Keratinocyte (primary cell): Measurements from ENCODE around the gene SLFNL1. TPM values are rescaled to one million over a fixed set of nuclear protein-coding genes. Genes with fewer than 3 reads are reported as not detected.

Source experiments
- DNase-seq: peaks from one replicate; pipeline ENCODE4 v3.0.0-alpha.2; 2011; ENCODE audit warnings: low read depth, missing footprints, low spot score
- FAIRE-seq: peaks from 2 replicates; lab custom pipeline; 2011; peaks lifted over from hg19 to GRCh38; lab: Jason Lieb, UNC
- H2AFZ ChIP-seq: 2 replicates; pipeline ENCODE4 v1.6.0; 2012; ENCODE audit warnings: low read length, control low read depth, inconsistent platforms; ENCODE audit not compliant: control insufficient read depth
- H3K27ac ChIP-seq: 2 replicates; pipeline ENCODE4 v1.5.1; 2011; ENCODE audit warnings: low read length; ENCODE audit not compliant: control insufficient read depth, insufficient read depth
- H3K27me3 ChIP-seq: 3 replicates; pipeline ENCODE4 v1.6.0; 2011; ENCODE audit warnings: low read length; ENCODE audit not compliant: control insufficient read depth, insufficient read depth; ENCODE audit errors: extremely low read depth
- H3K36me3 ChIP-seq, 2 experiments: 2 replicates in 1 of 2; 3 replicates in 1 of 2; pipeline ENCODE4 v1.5.1; 2011; ENCODE audit warnings: low read length in 2 of 2, mild to moderate bottlenecking in 1 of 2; ENCODE audit not compliant: control insufficient read depth in 2 of 2, insufficient read depth in 2 of 2; ENCODE audit errors: extremely low read depth in 1 of 2
- H3K4me1 ChIP-seq: 3 replicates; pipeline ENCODE4 v1.5.1; 2011; ENCODE audit warnings: low read length; ENCODE audit not compliant: control insufficient read depth, insufficient read depth; ENCODE audit errors: extremely low read depth
- H3K4me2 ChIP-seq: 3 replicates; pipeline ENCODE4 v1.6.0; 2011; ENCODE audit warnings: low read depth, low read length; ENCODE audit not compliant: control insufficient read depth, insufficient read depth; ENCODE audit errors: extremely low read depth
- H3K4me3 ChIP-seq, 3 experiments: fragments of 200-600 bp in 1 of 3; sonication (generic) in 1 of 3; 2 replicates in 2 of 3; 3 replicates in 1 of 3; pipeline ENCODE4 v1.5.1; 2011 to 2016; ENCODE audit warnings: low read length in 3 of 3, mild to moderate bottlenecking in 3 of 3, control low read depth in 2 of 3, inconsistent platforms in 1 of 3, low read depth in 1 of 3, mixed read lengths in 1 of 3, mixed run types in 1 of 3, moderate library complexity in 1 of 3; ENCODE audit not compliant: control insufficient read depth in 2 of 3, insufficient read depth in 2 of 3; ENCODE audit errors: extremely low read depth in 1 of 3
- H3K79me2 ChIP-seq: 2 replicates; pipeline ENCODE4 v1.6.0; 2012; ENCODE audit warnings: low read length; ENCODE audit not compliant: control insufficient read depth, insufficient read depth
- H3K9ac ChIP-seq: 3 replicates; pipeline ENCODE4 v1.6.0; 2011; ENCODE audit warnings: low read length; ENCODE audit not compliant: control insufficient read depth, insufficient read depth; ENCODE audit errors: extremely low read depth
- H3K9me1 ChIP-seq: 3 replicates; pipeline ENCODE4 v1.6.0; 2011; ENCODE audit warnings: low read length; ENCODE audit not compliant: control insufficient read depth, insufficient read depth; ENCODE audit errors: extremely low read depth
- H3K9me3 ChIP-seq: 2 replicates; pipeline ENCODE4 v1.5.1; 2012; ENCODE audit warnings: low read depth, low read length; ENCODE audit not compliant: control insufficient read depth
- H4K20me1 ChIP-seq: 3 replicates; pipeline ENCODE4 v1.6.0; 2011; ENCODE audit warnings: low read length; ENCODE audit not compliant: control insufficient read depth, insufficient read depth; ENCODE audit errors: extremely low read depth
- EZH2 ChIP-seq: IDR thresholded peaks from one replicate; pipeline ENCODE4 v1.6.1; 2012; ENCODE audit warnings: inconsistent platforms, mild to moderate bottlenecking, low read length, moderate library complexity
- dilution Hi-C: fragments of 300-500 bp; cut with MboI; formaldehyde crosslinking; loops from one replicate; pipeline ENCODE4 v1.7.0; 2020; ENCODE audit warnings: low sequenced_read_pairs; ENCODE audit not compliant: extremely low pct_ligation_motif_present
- polyA plus RNA-seq, 5 experiments: library from polyadenylated mRNA; depleted of rRNA in 3 of 5; stranded (reverse) in 3 of 5; stranded (forward) in 1 of 5; unstranded in 1 of 5; fragments of >200 nt; gene quantifications; 1 replicate in 1 of 5; 2 replicates in 3 of 5; 3 replicates in 1 of 5; pipeline versions ENCODE4 v1.2.1 to v1.2.3, GENCODE V29; 2011 to 2012; ENCODE audit warnings: missing spikeins in 2 of 5, low read depth in 1 of 5, low replicate concordance in 1 of 5
- TF ChIP-seq, protein P1 (sequence below), 3 experiments: IDR thresholded peaks in 1 of 3; conservative IDR thresholded peaks in 1 of 3; optimal IDR thresholded peaks in 1 of 3; 2 replicates in 2 of 3; 3 replicates in 1 of 3; pipeline versions ENCODE3 to v1.5.1; 2011; ENCODE audit warnings: low read length in 3 of 3, mild to moderate bottlenecking in 3 of 3, moderate library complexity in 2 of 3, control low read depth in 1 of 3, inconsistent platforms in 1 of 3; ENCODE audit not compliant: insufficient read depth in 2 of 3; ENCODE audit errors: extremely low read depth in 1 of 3

Gene SLFNL1
- polyA plus RNA-seq, 1 donor (not counting 4 experiments of a cell fraction or from before 2014, with no cell fraction given), result not detected

DNA sequence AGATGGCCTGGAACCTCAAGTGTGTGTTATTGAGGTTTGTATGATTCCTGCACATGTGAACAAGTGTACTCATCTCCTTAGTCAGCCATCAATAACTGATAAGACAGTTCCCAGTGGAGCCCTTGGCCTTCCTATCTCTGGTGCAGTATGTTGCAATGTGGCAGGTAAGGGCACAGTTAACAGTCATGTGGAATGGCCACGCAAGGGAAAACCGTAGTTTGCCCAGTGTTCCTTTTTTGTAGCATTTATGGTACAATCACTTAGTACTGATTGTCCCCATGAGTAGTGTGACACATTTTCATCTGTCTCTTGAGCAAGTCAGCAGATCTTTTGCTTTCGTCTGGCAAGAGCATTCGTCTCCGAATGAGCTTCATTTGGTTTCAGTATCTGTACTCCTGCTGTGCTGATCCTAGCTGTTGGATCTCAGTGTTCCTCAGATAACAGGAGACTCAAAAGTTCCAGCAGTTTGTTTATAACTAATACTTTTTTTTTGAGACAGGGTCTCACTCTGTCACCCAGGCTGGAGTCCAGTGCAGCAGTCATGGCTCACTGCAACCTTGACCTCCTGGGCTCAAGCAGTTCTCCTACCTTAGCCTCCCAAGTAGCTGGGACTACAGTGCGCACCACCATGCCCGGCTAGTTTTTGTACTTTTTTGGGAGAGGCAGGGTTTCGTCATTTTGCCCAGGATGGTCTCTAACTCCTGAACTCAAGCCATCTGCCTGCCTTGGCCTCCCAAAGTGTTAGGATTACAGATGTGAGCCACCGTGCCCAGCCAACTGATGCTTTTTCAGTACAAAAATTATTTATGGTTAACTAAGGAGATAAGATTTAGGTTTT is 33.9 kb downstream of the SLFNL1 start:
- H3K9me1 ChIP-seq, result no peaks in the 10 kb centered on the region
- H3K4me3 ChIP-seq, result no peak overlapping the region
- dilution Hi-C loops, result no loop called here
- H3K9ac ChIP-seq, result no peak overlapping the region
- no peaks in the 10 kb centered on the region for H3K27me3 ChIP-seq
- H3K79me2 ChIP-seq, result peaks cover 76% of the 10 kb centered on the region
- peaks cover 7% of the 10 kb centered on the region for H4K20me1 ChIP-seq
- H3K4me2 ChIP-seq, result no peak overlapping the region
- no peak overlapping the region for H2AFZ ChIP-seq
- no peaks in the 10 kb centered on the region for H3K9me3 ChIP-seq
- no peak overlapping the region for H3K27ac ChIP-seq
- peaks cover 49 to 87% of the 10 kb centered on the region in 2 experiments for H3K36me3 ChIP-seq
- no peak for TF ChIP-seq EZH2
- TF ChIP-seq, protein P1, sequence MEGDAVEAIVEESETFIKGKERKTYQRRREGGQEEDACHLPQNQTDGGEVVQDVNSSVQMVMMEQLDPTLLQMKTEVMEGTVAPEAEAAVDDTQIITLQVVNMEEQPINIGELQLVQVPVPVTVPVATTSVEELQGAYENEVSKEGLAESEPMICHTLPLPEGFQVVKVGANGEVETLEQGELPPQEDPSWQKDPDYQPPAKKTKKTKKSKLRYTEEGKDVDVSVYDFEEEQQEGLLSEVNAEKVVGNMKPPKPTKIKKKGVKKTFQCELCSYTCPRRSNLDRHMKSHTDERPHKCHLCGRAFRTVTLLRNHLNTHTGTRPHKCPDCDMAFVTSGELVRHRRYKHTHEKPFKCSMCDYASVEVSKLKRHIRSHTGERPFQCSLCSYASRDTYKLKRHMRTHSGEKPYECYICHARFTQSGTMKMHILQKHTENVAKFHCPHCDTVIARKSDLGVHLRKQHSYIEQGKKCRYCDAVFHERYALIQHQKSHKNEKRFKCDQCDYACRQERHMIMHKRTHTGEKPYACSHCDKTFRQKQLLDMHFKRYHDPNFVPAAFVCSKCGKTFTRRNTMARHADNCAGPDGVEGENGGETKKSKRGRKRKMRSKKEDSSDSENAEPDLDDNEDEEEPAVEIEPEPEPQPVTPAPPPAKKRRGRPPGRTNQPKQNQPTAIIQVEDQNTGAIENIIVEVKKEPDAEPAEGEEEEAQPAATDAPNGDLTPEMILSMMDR (optimal IDR thresholded peaks at IDR 0.05 in 1 of 3, IDR thresholded peaks at IDR 0.05 in 1 of 3, conservative IDR thresholded peaks at IDR 0.05 in 1 of 3; ENCODE audit: extremely low read depth in 1 of 3, insufficient read depth in 2 of 3, low read length in 3 of 3), result no peak
- no peak for FAIRE-seq
- peaks cover 19% of the 10 kb centered on the region for H3K4me1 ChIP-seq
- DNase-seq, result no peak

DNA sequence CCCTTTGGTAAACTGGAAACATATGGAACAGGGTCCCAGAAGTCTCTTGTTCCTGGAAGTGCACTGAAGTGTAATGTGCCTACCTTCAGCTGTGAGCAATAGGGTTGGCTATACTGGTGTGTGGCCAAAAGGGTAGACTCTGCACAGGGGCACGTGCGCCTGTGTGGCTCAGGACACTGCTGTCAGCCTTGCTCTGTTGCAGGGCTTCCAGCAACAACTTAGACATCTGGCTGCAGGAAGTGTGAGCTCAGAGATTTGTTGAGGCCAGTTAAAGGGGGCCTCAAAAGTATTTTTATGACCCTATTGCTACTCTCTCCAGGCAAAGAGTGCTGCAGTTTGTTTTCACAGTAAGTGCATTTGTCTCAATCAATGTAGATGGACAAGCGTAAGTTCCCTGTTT is 34.6 kb downstream of the SLFNL1 start:
- peaks cover 7% of the 10 kb centered on the region for H4K20me1 ChIP-seq
- H3K79me2 ChIP-seq, result peaks cover 78% of the 10 kb centered on the region
- no peak overlapping the region for H3K4me2 ChIP-seq
- DNase-seq, result no peak
- peaks cover 45 to 83% of the 10 kb centered on the region in 2 experiments for H3K36me3 ChIP-seq
- no peaks in the 10 kb centered on the region for H3K9me3 ChIP-seq
- H3K9me1 ChIP-seq, result no peaks in the 10 kb centered on the region
- TF ChIP-seq EZH2, result no peak
- TF ChIP-seq, protein P1 (optimal IDR thresholded peaks at IDR 0.05 in 1 of 3, IDR thresholded peaks at IDR 0.05 in 1 of 3, conservative IDR thresholded peaks at IDR 0.05 in 1 of 3; ENCODE audit: extremely low read depth in 1 of 3, insufficient read depth in 2 of 3, low read length in 3 of 3), result no peak
- H3K9ac ChIP-seq, result no peak overlapping the region
- FAIRE-seq, result no peak
- no peak overlapping the region for H3K27ac ChIP-seq
- H2AFZ ChIP-seq, result no peak overlapping the region
- dilution Hi-C loops, result no loop called here
- H3K4me3 ChIP-seq, result no peak overlapping the region
- peaks cover 24% of the 10 kb centered on the region for H3K4me1 ChIP-seq
- no peaks in the 10 kb centered on the region for H3K27me3 ChIP-seq
